HG03103 (cell line): Measurements from ENCODE around the gene SMIM27.

Source experiments
- ATAC-seq: cut with Tn5 transposase; IDR thresholded peaks from one replicate; pipeline ENCODE4 v1.9.1; 2021; ENCODE audit warnings: low read depth; ENCODE audit not compliant: unreplicated experiment

Gene SMIM27

GRCh38 chr9:32554107-32554506 lies 2.0 kb downstream of the SMIM27 start:
- no peak for ATAC-seq

- no peak for ATAC-seq
These were observed 2.5 kb downstream of the SMIM27 start for GRCh38 chr9:32554591-32554990.

- no peak for ATAC-seq
These were observed 6.3 kb downstream of the SMIM27 start for GRCh38 chr9:32558408-32558934.

DNA sequence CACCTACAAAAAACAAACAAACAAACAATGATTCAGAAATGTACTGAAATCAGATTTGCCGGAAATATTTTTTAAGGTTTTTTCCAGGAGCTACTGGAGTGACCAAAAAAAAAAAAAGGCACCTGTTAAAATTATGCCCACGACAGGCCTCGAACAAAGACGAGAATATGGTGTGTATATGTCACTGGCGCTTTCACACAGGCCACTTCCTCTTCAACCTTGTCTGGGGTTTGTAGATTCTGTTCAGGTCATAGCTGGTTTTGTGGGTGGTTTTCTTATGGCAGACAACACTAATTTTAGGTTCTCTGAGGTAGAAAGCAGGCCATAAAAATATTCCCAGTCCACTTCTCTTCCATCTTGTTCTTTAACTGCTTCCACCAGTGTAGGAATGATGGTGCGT lies 13.8 kb downstream of the SMIM27 start:
- ATAC-seq = no peak

GRCh38 chr9:32566770-32567169 lies 14.6 kb downstream of the SMIM27 start:
- ATAC-seq = no peak

DNA sequence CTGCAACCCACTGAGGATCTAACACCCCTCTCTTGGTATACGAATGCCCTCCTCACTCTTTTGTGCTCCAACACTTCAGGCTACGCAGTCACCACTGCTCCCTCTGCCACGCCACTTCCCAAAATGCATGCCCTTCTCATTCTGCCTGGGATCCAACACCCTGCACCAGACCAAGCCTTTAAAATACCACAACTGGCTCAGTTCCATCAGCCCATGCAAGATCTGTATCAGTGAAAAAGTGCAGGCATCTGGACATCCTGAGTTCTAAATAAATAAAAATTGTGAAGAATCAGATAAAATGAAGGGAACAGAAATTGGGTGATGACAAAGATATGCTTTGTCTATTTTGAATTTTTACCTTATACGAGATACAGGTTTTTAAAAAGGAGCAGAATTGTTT lies 18.1 kb downstream of the SMIM27 start:
- ATAC-seq = no peak

- peak; percentile 86 for ATAC-seq
These were observed 20.1 kb downstream of the SMIM27 start for GRCh38 chr9:32571969-32572899.

- ATAC-seq = peak; percentile 74
These were observed 20.9 kb downstream of the SMIM27 start, which contains the start of gene NDUFB6 for GRCh38 chr9:32572900-32573523. NDUFB6 (minus strand) TSS chr9:32573159; CDS start chr9:32573060, 99 bp downstream.

DNA sequence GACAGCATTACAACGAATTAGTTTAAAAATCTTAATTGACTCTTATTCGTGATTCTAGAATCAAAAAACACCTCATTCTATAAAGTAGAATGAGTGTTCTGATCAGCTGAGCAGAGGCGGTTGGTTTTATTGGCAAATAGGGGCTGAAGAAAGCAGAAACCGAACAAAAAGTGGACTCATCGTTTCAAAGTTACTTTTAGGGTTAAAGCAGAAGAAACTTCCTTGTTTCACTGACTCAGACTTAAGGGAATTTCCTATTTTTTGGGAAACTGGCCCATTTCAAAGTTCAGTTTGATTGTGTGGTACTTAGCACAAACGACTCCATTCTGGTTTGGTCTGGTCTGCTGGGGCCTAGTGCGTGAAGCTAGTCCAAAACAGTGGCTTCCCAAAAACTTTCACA lies 21.7 kb downstream of the SMIM27 start:
- no peak for ATAC-seq

DNA sequence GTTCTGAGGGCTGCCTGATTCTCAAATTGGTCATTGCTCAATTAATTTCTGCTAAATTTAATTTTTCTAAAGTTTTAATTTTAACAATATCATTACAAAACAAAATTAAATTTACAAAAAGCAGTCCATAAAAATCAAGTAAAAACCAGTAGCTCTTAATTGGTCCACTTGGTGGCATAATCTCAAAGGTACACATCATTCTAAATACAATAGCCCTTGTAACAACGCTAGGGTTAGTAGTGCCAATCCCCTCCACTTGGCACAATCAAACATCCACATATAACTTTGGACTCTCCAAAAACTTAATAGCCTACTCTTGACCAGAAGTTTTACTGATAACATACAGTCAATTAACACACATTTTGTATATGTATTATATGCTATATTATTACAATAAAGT lies 22.7 kb downstream of the SMIM27 start:
- ATAC-seq = no peak

DNA sequence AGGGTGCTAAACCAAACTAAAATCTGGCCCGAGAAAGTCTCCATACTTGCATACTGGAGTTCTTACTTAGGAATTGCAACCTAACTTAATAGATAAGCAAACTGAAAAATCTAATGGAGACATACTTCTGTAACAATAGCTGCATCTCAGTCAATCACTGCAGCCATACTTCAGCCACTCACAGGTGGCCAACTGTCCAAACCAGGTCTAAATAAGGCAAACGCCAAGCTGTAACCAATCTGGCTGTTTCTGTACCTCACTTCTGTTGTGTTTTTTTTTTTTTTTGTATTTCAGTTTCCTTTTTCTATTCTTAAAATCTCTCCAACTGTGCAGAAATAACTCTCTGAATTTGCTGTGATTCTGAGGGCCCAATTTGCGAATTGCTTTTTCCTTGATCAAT lies 25.2 kb downstream of the SMIM27 start:
- no peak for ATAC-seq

DNA sequence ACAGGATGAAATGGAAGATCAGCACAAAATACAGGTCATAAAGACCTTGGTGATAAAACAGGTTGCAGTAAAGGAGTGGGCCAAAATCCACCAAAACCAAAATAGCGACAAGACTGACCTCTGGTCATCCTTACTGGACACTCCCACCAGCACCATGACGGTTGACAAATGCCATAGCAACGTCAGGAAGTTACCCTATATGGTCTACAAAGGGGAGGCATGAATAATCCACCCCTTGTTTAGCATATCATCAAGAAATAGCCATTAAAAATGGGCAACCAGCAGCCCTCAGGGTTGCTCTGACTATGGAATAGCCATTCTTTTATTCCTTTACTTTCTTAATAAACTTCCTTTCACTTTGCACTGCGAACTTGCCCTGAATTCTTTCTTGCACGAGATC lies 26.8 kb downstream of the SMIM27 start:
- no peak for ATAC-seq

- no peak for ATAC-seq
These were observed 27.7 kb downstream of the SMIM27 start for GRCh38 chr9:32579706-32580331.

DNA sequence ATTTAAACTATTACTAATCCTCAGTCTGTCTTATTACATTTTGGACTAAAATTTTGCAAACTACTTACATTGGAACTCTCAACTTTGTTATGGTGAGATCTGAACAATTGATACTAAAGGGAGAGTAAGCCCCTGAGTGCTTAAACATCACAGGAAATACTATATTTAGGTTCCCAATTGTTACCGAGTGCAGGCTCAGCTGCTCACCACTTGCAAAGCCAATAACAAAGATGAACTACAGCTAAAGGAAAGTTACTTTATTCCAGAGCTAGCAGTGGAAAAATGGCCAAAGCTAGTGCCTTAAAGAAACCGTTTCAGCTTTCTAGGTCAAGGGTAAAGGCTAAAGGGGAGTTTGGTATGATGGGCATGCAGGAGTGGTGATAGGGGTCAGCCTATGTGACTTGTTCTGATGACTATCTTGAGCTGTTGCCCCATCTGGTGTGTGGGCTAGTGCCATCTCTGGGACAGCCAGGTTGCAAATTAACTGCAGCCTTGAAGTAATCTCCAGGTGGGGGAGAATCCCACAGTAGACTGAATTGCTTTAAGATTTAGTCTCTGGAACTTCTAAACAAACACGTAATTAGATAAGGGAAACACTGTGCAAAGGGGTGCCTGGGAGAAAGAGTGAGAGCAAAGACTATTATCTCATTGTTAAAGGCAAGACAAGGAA lies 28.6 kb downstream of the SMIM27 start:
- ATAC-seq = no peak

GRCh38 chr9:32581512-32582143 lies 29.5 kb downstream of the SMIM27 start:
- no peak for ATAC-seq

DNA sequence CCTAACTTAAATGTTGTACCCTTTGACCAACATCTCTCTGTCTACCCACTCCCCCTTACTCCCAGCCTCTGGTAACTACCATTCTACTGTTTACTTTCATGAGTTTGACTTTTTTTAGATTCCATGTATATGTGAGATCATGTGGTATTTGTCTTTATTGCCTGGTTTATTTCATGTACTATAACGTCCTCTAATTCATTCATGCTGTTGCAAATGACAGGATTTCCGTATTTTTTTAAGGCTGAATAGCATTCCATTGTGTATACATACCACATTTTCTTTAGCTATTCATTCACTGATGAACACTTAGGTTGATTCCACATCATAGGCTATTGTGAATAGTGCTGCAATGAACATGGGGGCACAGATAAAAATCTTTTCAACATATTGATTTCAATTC lies 32.7 kb downstream of the SMIM27 start:
- ATAC-seq = no peak

DNA sequence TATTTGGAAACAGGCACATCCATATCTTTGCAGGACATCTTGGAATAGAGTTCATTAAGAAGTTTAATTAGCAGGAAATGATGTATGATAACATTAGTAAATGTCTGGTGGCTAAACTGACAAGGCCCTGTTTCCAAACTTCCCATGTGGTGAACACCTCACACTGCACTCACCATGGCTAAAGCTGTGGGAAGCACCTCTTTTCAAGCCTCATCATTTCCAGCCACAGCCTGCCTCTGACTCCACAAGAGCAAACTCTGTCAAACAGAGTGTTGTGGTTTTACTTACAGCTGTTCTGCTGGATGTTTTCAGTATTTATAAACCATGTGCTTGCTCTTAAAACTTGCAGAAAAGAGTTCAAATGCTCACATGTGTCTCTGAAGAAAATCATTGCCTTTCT lies 35.8 kb downstream of the SMIM27 start:
- ATAC-seq = no peak

DNA sequence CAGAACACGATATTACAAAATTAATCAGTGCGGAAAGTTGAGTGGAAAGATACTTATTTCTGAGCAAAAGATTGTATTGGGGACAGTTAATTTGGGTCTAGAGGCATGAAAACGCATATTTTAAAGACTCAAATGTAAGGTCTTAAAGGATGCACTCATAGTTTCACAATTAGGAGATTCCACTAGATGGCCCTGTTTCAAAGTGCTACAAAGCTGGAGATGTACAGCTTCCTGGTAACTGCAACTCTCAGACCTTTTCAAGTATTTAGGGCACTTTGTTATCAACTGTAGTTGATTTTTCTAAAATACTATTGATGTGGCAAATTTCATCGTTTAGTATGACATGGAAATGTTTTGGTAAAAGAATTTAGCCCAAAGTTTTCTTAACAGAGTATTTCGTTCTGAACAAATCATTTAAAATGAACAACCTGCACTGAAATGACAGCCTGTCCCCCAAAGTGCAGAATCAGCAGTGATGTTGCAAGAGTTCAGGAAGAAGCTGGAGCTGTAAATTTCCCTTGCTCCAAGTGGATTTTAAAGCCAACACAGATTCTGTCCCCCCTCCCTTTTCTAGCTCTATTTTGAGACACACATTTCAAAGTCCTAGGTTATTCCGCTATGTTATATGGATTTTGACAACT lies 37.1 kb downstream of the SMIM27 start:
- peak; percentile 76 for ATAC-seq

DNA sequence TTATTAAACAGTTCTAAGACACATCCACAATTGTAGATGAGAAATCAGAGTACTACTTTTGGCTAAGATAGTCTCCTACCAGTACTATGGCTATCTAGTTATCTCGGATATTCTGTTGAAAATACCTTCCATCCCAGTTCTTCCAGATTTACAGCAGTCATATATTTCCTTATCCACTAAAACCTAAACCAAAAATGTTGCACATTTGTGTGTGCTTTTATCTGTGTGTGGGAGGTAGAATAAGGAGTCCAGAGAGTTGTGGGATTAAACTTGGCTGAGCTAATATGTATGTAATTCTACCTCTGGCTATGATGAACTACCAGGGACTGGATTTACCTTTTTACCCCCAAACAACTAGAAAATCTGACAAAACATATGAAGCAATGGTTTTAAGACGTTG lies 38.3 kb downstream of the SMIM27 start:
- no peak for ATAC-seq

GRCh38 chr9:32590898-32591297 lies 38.8 kb downstream of the SMIM27 start:
- ATAC-seq = no peak
